NCI-H446 treated with DMSO at 0.1 percent for 48 hours (cell line): Measurements from ENCODE around the gene TMEM131L.

Source experiments
- DNase-seq: peaks from one replicate; lab custom pipeline; 2025; lab: John Stamatoyannopoulos, UW

Gene TMEM131L

DNA sequence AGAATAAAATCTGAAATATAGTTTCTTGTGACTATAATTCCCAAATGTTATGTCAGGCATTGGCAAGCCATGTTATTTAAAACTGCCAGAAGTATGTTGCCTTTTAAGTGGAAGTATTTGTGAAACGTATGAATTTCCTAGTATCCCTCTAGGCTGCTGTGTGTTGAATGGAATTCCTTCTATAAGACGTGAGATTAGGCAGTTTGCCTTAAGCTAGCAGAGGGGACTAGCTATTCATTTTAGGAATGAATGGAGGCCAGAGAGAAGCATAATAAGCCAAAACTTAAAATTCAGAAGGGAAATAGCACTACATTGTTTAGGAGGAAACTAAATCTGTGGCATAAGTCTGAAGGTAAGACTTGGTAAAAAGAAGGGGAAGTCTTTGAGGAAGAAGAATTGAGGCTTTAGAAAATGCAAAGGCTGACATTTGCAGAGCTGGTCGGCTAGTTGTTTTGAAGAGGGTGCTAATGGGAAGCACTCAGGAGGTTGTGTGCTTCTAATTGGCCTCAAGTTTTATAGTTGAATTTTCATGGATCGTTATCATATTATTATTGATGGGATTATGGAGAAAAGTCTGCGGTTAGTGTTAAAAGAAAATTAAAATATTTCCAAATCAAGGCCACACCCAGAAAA, 57.1 kb downstream of the TMEM131L start:
- no peak for DNase-seq

- no peak for DNase-seq
These were observed 57.8 kb downstream of the TMEM131L start for GRCh38 chr4:153523941-153524386.

- no peak for DNase-seq
These were observed 58.5 kb downstream of the TMEM131L start for GRCh38 chr4:153524682-153525081.

DNA sequence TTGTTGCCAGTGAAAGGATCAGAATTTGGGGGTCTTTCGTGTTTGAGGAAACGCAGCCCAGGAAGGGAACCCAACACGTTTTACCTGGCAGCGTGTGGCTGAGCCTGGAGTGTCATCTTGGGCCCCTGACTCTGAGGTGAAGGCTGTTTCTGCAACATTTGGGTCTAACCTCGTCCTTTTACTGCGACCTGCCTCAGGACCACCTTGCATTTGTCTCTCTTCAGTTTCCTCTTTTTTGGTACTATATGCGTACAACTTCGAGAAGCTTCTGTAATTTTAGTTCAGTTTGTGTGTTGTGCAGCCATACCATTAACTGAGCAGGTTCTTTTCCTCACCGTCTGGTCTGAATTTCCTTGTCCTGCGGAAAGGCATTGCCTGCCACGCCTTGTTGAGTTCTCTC, 61.5 kb downstream of the TMEM131L start:
- DNase-seq, result no peak

DNA sequence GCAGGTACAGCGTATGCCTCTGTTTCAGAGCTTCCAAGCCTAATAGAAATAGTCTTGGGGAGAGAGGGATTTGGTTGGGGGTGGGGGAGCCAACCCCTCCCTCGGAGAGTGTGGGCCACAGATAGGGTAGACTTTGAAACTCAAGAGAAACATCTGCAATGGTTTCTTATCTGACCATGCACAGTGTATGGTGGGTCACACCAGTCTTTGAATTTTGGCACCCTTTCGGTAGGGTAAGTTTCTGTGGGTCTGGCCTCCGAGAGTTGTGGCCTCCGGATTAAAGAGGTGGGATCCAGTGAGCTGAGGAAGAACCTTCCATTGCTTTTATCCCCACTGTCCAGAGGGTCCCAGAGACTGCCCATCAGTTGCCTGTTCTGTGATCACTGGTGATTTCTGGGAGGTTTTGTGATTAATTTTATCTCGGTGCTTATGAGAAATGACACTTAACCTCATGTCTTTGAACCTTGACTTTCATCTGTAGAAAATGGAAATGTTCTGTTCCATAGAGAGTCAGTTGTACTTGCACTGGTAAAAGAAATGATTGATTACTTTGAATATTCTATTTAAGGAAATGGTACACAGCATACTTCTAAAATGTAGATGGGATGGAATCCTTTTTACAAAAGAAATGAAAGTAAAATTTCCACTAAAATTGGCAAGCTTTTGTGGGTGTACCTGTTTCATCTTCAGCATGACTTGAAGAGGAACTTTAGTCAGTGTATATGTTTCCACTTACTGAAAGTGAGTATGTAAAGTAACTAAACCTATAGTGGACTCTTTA, 62.7 kb downstream of the TMEM131L start:
- DNase-seq, result no peak

DNA sequence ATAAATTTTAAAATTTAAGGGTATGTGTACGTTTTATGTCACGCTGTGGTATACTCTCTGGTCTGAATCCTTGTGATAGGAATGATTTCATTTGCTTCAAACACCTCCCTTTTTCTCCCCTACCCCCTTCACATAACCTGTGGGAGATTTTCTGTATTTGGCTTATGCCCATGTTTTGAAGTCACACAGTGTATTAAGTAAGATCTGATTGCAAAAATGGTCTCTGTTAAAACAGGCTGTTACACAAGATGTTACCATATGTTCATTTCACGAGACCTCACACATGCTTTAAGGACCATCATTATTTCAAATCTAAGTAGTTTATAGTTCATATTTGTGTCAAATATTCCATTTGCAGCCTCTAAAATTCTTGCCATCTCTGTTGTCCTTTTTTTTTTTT, 63.5 kb downstream of the TMEM131L start:
- no peak for DNase-seq

- no peak for DNase-seq
These were observed 64.3 kb downstream of the TMEM131L start for GRCh38 chr4:153530284-153530999.

- no peak for DNase-seq
These were observed 64.8 kb downstream of the TMEM131L start for GRCh38 chr4:153531000-153531358.

DNA sequence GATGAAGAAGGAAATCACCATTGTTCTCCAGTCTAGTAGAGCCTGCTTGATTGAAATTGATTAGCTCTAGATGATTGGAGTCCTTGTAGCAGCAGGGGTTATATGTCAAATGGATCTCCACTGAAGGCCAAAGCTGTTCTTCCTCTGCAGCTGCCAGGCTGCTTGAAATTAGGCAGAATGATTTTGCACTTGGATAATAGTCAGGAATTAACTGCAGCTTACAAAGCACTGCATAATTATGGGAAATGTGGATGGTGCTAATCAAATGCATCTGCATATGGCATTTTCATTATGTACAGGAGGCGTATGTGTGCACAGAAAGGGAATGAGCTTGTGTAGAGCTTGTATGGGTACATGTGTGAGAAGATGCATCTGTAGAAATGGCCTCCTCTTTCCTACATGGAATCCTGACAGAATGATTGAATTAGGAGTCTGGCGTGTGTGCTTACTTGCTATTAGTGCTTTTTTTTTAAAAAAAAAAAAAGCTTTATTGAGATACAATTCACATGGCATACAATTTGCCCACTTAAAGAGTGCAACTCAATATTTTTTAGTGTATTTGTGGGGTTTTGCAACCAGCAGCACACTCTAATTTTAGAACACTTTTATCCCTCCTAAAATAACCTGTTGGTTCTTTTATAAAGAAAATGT, 65.9 kb downstream of the TMEM131L start:
- DNase-seq, result no peak

GRCh38 chr4:153532636-153533035, 66.5 kb downstream of the TMEM131L start:
- DNase-seq, result no peak

DNA sequence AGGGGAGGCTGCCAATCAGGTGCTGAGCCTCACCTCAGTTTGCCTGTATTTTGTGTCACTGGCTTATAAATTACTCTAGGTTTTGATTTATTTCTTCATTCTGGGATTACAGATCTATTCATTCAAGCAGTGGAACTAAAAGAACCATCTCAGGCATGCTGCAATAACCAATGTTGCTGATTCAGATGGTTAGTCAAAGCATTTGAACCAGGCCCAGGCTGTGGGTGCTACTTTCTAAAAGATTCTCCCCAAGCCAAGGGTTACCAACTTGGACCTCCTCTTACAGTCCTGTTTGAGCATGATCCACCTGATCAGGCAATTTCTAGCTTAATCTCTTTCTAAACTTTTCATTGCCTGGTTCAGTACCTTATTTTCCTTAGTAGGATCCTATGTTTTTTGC, 67.2 kb downstream of the TMEM131L start:
- no peak for DNase-seq

- DNase-seq, result no peak
These were observed 68.9 kb downstream of the TMEM131L start for GRCh38 chr4:153534792-153535629.

DNA sequence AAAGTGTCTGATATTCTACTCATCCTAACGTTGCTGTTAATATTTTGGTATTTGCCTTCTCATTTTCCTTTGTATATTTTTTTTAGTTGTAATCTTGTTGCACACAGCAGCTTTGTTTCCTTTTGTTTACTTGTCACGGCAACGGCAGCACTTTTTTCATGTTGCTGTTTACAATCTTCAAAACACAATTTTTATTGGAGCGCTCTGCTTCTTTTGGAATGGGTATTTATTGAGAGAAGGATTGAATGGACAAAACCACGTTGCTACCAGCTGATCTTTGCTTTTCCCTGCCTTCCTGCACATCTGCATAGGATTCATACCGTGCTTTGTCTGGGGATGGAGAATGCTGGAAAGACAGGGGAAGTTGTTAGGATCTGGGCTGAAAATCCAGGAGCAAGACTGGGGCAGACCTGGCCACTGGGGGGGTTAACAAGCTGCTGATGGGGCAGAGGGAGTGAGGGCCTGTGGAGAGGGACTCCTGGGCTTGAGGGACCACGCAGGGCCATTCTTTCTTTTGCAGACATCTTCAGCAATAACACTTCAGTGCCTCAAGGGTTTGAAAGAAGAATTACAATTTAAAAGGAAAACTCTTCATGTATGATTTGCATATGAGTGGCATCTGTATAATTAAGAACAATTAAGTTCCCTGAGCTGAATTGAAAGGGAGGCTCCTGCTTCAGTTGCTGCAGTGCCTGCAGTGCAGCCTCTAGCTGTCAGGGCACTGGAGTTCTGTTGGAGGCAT, 69.8 kb downstream of the TMEM131L start:
- no peak for DNase-seq

DNA sequence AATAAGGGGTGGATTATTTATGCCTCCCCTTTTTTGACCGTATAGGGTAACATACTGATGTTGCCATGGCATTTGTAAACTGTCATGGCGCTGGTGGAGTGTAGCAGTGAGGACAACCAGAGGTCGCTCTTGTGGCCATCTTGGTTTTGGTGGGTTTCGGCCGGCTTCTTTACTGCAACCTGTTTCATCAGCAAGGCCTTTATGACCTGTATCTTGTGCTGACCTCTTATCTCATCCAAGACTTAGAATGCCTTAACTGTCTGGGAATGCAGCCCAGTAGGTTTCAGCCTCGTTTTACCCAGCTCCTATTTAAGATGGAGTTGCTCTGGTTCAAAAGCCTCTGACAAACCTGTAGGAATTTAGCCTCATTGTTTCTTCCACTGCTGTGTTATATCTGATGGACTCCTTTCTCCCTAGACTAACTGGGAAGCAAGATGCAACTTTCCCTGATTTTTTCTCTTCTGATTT, 71.4 kb downstream of the TMEM131L start:
- DNase-seq, result no peak

DNA sequence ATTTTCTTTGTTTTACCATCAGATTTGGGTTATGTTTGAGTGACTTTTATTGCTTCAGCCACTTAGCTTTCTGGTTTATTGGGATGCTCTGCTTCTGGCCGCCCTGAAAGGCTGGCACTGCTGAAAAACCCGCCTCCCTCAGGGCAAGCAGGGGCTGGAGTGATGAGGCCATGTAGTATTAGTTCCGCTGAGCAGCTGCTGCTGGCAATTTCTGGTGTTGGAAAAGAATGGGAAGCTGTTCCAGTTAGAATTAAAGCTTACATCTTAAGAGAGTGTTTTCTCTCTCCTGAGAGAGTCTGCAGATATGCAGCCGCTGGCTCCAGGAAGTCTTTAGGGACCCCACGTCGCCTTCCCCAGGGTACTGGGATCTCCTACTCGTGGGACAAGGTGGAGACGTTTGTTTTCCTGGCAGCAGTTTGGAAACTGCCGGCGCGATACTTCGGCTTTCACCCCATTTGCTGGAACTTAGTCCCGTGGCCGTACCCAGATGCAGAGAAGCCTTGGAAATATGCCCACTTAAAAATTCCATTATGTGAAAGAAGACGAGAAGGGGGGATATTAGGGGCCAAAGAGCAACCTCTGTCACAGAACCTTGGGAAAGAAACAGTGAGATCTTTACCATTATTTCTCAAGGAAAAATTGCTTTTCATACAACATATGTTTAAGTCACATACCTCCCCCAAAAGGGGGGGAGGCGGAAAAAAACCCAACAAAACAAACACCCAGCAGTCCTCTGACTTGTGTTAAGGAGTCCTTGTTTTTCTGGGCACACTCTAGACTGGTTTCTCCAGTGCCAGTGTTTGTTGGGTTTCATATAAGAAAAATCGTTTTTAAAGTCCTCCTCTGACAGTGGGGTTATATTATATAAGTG, 72.6 kb downstream of the TMEM131L start:
- DNase-seq, result peak; percentile 36

DNA sequence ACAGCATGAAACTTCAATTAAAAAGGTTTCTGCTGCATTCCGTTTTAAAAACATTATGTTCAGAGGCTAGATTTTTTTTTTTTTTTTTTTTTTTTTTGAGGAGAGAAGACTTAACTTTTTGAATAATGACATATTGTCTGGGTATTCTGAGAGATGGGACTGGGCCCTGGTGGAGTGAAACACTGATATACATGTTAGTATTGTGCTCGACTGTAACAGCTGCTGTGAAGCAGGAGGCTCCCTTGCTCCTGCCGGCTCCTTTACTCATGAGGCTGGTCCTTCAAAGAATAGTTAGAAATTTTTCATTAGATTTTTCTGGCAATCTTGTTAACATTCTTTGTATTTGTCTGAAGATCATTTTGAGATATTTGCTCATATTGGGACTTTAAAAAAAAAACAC, 73.3 kb downstream of the TMEM131L start:
- no peak for DNase-seq

GRCh38 chr4:153541456-153542096, 75.4 kb downstream of the TMEM131L start:
- DNase-seq, result no peak

GRCh38 chr4:153542131-153542530, 76.0 kb downstream of the TMEM131L start:
- no peak for DNase-seq

DNA sequence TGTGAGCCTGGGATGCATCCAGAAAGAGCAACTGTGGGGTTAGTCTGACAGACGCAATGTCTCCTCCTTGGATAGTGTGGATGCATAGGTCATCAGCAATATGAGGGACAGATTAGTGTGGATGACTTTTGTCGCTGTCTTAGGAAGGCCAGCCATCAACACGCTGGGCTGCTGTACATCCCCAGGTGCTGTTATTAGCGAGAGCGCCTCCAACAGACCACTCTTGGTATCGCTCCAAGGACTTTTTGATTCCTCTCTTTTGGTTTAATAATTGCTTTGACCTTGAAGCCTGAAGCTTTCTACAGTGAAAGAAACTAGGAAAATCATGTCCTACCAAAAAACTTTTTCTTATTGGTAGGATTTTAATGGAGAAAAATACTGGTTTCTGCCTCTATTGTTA, 76.7 kb downstream of the TMEM131L start:
- DNase-seq, result no peak
